NCI-H2227 (cell line): ENCODE data around the gene COL23A1.
"Not testable (repeated sequence)": the region's sequence is repeated elsewhere in the genome, so short reads cannot be mapped to it uniquely, and the experiment has no call there.

Experiments used
- DNase-seq: peaks from one replicate; lab custom pipeline; 2025; ENCODE audit not compliant: unreplicated experiment; lab: John Stamatoyannopoulos, UW

Gene COL23A1

DNA sequence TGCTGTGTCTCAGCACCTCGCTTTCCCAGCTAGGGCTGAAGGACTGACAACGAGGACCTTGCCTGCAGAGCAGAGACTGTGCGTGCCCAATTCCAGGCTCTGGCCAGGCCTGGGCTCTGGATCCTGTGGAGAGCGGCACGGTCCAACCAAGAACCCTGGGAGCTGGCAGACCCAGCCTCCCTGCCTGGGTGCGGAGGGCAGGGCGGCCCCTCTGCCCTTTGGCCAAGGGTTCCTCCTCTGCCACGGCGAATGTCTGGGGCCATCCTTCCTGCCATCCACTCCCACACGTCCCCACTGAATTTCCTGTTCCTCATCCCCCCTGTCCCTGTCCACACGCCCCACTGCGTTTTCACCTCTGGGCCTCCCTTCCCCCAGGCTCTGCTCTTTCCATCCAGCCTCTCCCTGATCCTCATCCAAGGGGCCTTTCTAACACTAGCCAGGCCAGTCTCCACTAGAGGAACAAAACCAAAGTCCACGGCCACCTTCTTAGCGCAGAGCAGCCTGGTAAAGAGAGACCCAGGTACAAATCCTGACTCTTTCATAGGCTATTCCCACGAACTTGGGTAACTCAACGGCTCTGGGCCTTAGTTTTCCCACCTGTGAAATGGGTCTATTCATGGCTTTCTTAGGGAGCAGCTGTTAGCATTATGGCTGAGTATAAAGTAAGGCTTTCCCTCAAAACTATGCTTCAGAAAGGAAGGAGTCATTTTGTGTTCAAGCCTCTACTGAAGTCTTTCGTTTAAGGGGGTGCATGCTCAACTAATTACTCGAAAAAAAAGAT lies 262.1 kb downstream of the COL23A1 start:
- DNase-seq = no peak

DNA sequence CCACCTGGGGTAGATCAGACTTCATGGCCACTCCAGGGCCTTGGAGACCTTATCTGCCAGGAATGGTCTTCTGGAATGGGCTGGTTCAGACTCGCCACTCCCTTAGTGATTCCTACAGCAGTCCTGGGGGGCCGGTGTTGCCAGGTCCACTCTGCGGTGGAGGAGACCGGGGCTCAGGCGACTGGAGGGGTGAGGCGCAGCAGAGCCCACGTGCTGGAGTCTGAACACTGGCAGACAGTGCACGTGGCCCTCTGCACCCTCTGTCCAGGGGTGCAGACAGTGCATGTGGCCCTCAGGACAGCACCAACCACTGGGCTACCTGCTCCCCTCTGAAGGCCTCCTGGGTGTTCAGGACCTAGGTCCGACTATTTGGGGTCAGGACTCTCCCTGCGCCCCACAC lies 262.7 kb downstream of the COL23A1 start:
- no peak for DNase-seq

DNA sequence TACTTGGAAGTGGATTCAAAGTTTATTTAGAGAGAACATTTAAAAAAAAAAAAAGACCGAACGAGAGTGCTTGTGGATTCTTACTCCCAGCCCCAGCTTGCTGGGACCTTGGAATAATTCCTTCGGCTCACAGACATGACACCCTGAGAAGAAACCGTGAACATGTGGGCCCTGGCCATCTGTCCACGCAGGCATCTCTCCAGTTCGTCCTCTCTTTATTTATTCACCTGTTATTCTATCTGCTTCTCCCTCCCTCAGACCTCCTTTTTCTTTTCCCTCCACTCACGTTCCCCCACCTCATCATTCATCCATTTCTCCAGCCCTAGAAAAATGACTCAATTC lies 263.8 kb downstream of the COL23A1 start:
- DNase-seq = no peak

DNA sequence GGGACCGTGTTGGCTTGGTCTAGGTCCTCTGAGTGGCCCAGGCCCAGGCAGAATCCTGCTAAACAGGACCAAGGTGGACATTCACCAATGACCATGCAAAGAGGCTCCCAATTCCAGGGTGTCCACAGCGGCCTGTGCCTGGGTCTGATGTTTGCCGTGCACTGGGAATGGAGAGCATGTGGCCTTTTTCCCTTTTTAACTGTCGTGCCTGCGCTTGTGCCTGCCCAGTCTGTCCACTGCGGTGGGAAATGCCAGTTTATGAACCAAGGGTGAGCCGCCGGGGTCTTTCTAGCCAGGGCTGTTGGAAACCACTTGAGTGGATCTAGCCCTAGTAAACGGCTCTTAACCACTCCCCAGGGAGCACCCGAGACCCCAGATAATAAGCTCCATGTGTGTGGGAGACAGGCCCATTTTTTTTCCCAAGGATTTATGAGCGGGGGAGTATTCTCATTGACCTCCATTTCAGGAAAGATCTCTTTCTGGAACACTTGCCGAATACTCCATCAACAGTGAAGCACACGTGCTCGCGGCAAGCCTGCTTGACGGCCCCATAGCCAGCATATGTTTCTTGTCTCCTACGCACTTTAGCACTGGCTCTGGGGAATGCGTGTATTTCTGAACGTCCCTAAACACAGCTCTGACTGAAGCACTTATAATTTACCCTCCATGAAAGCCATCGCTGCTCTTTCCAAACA lies 264.4 kb downstream of the COL23A1 start:
- no peak for DNase-seq

DNA sequence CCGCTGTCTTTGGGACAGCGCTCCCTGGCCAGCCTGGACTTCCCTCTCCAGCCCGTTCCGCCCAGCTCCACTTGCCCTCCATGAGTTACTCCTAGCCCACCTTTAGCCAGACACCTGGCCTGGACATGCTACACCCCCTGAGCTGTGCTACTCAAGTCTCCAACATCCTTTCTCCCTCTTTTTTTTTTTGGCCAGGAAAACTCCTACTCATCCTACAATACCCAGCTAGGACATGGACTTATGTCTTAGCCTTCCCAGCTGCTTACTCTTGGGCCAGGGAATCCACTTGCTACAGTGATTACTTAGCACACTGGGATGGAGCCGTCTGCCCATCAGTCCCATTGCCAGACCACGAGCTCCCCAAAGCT lies 264.9 kb downstream of the COL23A1 start:
- DNase-seq = no peak

DNA sequence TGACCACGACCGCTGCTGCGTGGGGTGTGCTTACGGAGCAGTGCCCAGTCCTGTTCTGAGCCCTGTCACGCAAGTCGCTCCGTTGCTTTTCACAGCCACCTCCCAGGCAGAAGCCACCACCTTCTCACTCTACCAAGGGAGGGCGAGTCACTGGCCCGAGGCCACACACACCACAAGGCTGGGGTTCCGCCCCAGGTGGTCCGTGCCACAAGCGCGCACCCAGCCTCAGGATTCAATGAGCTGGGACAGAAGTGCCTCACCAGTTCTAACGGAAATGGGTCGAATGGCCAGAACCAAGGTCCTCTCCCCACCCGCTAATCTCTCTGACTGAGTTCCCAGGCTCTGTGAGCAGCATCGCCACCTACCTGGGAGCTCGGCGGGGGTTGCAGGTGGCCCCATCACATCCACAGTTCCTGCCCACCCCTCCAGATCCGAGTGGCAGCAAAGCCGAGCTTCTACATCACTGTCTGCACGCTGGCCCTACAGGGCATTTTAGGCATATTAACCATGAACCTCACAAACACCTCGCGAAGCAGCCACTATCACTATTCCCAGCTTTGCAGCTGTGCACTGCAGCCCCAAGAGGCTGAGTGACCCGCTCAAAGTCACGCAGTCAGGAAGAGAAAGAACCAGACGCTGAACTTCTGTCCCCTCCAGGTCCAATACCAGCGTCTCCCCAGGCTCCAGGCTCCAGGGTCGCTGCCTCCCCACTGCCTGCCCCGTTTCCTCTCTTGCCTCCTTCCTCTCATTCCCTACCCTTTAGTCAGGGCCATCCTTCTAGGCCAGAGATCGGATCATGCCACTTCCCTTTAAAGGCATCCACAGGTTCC lies 265.5 kb downstream of the COL23A1 start:
- DNase-seq = no peak

DNA sequence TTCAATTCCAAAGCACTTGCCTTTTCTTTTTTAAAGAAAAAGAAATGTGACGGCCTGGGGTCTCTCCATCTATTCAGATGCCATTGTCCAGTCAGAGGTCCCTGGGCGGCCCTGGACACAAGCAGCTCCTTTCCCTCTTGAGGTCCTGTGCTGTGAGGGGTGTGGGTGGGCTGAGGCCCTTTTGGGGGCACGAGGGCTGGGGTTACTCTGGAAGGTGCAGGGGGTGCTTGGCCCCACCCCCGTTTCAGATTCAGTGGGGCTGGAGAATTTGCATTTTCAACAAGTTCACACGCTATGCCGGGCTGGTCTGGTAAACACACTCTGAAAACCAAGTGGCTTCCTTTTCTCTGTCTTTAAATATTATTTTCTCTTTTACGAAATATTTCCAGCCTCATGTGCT lies 266.2 kb downstream of the COL23A1 start:
- DNase-seq = no peak

DNA sequence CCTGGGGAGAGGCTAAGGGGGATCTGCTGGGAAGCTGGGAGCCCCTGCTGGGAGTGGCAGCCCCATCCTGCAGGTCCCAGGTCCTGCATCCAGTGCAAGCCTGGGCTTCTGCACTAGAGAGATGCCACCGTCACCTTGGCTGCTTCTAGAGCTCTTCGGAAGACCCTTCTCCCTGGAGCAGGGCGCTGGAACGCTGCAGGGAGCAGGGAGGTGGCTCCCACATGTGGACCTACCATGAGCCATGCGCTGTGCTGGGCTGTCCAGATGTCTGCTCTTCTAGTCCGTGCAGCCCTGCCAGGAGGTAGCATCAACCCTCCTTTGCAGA lies 266.7 kb downstream of the COL23A1 start:
- no peak for DNase-seq

DNA sequence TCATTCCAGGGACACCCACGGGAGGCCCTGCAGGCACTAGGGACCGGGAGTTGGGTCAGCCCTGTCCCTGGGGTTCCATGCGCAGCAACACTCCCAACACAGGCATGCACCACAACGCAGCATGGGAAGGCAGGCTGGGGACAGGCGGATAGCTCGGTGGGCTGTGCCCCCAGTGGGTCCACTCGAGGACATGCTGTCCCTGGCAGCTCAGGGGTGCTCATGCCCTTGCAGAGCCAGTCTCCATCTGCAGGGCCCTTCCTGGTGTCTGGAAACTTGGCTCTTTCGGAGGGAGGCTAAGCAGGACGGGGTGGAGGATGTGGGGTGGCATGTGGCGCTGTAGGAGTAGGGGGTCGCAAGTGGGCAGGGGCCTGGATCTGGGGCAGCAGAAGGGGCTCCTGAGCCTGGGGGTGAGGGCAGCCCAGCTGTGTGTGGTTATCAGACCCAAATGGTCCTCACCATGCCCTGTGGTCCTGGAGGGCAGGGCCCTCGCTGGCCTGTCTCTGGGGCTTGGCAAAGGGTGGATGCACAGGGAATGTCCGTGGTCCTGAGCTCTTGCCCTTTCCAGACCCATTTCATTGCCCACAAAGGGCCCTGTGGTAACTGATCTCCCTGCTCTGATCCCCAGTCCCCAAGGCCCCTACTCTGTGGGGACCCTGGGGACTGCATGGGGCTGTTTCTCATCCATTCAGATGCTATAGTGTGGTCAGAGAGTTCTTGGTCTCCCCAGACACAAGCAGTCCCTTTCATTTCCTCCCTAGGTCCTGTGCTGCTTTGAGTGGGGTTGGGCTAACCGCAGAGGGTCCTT lies 267.3 kb downstream of the COL23A1 start:
- DNase-seq = no peak

DNA sequence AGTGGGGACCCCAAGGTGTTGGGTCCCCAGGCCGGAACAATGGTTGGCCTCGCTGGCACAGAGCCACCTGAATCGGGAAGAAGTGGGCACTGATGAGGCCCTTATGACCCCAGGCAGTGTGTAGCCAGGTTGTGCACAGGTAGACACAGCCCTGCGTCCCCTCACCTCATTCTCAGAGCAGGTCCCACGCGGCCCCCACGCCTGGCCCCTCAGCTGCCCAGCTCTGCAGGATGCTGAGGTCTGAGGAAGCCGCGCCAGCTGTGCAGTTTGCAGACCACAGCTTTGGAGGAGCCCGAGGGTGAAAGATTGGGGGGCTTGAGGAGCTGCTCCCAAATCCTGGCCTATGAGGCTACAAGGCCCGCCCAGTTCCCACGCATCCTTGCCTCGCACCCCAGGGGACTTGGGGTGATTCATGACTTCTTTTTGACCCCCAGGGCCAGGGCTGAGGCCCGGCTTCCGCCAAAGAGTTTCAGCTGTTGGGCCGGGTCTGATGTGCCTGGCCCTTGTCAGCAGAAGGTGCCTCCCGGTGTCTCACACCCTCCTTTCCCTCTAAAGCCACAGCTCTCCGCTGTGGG lies 269.8 kb downstream of the COL23A1 start:
- no peak for DNase-seq

DNA sequence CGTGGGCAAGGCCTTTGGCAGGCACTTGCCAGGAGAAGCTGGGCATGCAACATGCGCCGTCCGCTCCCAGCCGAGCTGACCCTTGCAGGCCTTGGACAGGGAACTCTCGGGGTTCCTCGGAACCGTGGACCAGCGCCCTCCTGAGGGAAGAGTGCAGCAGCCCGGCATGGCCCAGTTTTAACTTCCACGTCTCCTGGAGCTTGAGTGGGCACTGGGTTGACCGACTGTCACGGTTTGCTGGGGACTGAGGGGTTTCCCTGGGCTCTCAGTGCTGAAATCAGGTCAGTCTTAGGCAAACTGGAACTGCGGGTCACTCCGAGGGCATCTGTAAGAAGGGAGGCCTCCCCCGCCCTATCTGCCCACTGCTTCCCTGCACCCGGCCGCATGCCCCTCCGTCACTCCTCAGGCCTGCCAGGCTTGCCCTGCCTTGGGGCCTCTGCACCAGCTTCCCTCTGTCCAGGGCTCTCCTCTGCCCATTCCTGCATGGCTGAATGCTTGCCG lies 270.6 kb downstream of the COL23A1 start:
- no peak for DNase-seq

DNA sequence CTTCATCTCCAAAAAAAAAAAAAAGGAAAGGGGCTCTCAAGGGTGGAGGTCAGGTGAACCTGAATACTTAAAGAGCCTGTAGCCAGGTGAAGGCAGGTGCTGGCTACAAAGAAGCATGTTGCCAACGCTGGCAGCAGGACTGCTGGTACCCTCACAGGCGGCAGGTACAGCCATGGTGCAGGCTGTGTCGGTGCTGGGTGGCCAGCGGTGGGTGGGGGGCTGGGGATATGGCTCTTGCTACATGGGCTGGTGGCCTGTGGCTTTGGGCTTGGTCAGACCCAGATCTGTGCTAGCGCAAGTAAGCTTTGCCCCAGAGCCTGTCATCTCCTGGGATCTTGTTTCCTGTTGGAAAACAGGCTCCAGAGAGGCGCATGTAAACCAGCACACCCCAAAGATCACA lies 271.3 kb downstream of the COL23A1 start:
- no peak for DNase-seq

DNA sequence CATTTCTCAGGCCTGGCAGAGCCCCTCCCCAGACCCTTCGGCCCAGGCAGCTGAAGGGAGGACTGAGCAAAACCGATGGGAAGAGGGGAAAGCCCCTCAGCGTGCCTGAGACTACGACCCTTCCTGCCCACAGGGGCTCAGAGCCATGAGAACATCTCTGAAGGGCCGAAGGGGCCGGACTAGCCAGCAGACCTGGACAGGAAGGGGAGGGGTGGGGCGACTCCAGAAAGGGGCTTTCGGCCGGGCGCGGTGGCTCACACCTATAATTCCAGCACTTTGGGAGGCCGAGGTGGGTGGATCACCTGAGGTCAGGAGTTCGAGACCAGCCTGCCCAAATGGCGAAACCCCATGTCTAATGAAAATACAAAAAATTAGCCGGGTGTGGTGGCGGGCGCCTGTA lies 271.8 kb downstream of the COL23A1 start:
- DNase-seq = no peak

DNA sequence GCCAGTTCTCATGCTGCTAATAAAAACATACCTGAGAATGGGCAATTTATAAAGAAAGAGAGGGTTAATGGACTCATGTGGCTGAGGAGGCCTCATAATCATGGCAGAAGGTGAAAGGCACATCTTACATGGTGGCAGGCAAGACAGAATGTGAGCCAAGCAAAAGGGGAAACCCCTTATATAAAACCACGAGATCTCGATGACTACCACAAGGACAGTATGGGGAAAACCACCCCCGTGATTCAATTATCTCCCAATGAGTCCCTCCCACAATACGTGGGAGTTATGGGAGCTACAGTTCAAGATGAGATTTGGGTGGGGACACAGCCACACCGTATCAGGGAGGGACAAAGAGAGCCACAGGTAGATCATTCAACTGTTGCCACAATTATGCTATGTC lies 272.5 kb downstream of the COL23A1 start:
- DNase-seq = not testable (repeated sequence)

DNA sequence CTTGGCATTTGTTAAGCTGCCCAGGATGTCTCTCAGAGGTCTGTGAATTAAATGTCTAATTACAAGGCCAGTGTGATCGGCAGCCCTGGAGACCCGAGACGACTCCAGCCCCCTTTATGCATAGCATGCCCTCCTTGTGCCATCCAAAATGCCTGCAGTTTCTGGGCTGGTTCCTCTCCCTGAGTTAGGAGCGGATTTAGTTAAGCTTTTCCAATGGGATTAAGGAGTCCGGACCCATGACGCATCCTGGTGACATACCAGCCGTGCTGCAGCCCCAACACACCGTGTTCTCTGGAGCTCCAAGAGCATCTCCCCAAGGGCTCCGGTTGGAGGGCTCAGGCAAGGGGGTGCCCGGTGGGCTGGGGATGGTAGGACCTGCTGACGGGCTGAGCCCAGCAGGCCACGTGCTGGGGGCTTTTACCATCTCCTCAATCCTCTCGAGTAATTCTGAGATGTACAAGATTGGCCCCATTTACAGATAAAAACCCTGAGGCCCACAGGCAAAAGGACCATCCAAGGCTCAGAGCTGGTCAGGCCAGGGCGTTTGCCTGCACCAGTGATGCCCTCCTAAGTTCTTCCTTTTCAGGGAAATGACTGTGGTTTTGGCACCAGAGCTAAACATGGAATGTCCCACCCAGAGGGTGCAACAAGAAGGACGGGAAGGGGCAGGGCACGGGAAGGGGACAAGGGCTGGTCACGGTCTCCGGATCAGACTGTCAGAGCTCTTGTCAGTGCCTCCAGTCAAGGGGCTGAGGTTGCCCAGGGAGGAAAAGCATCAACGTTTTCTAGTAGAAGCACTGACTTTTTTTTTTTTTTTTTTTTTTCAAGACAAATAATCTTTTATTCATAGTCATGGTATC lies 275.0 kb downstream of the COL23A1 start:
- DNase-seq = no peak

DNA sequence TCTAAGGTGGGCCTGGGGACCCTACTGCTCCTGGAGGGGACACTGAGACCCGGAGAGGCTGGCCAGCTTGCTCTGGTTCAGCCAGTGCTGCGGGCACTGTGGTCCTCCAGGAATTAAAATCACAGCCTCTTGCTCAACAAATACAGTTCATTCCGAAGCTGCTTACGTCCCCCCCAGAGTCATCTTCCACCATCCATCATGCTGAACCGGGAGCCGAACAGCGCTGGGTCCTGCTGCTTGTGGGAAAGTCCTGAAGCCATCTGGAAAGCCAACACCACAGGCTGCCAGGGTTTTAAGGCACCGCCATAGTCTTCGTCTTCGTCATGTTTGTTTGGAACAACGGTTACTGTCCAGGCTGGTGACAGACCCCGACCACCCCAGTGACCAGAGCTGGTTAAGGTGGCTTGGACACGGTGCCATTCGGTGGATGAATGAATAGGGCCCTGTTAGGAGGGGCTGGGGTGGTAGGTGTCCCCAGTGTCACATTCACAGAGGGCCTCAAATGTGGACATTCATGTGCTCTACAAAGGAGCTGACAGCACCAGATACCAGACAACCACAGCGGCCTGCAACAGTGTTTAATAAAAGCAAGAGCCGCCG lies 276.0 kb downstream of the COL23A1 start:
- no peak for DNase-seq

DNA sequence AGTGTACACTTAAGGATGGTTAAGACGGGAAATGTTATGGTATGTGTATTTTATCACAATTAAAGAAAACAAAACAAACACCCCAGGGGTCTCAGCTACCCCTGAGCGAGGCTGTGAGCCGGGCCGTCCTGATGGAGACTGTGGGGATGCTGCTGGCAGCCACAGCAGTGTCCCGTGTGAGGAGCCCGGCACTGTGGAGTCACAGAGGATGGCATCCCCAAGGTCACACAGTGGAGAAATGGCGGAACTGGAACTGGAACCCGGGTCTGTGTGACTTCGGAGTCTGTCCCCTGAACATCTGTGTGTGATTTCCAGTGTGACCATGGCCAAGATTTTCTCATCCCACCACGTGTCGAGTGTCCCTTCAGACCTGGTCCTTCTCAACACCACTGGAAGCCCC lies 276.9 kb downstream of the COL23A1 start:
- no peak for DNase-seq

DNA sequence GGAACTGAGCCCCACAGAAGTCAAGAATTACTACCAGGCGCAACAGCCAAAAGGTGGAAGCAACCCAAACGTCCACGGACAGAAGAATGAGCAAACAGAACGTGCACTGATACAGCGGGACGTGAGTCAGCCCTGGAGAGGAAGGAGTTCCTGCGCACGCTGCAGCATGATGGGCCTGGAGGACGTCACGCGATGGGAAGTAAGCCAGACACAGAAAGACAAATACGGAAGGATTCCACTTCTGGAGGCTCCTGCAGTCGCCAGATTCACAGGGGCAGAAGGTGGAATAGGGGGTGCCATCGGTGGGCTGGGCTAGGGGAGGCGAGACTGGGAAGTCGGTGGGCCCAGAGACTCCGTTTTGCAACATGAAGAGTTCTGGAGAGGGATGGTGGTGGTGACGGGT lies 277.3 kb downstream of the COL23A1 start:
- no peak for DNase-seq

DNA sequence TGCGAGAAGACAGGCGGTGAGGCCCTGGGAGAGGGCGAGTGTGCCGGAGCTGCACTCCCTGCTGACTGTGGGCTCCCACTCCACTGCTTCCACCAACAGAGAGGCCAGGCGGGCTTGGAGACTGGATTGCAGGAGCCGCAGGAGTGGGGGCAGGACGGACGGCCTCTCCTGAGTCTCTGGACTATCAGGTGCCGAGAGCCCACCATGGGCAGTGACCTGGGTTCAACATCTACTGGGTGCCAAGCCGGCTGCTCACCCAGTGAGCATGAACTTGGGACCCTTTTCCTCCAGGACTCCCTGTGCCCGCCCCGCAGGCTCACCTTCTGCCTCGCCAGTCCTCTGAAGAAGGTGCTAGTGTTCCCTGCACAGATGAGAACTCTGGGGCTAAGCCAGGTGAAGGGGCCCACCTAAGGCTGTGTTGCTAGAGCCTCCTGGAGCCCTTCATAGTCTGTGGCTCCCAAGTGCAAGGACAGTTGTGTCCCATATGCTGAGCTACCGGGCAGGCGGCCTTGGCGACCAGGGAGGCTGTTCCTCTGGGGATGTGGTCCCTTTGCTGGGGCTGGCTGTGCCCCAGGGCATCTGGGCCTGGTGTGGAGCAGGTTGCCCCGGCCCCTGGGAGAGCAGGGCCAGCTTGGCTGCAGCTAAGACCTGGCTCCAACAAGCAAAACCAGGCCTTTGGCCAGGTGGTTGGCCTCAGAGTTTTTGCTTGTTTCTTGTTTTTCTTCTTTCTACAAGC lies 279.9 kb downstream of the COL23A1 start:
- DNase-seq = no peak
